GM18858 (cell line): ENCODE data around the gene CYBB.

Source experiments
- ATAC-seq: cut with Tn5 transposase; IDR thresholded peaks from one replicate; pipeline ENCODE4 v1.9.1; 2021; ENCODE audit not compliant: unreplicated experiment

CYBB gene

GRCh38 chrX:37834937-37835336 lies 55.1 kb downstream of the CYBB start:
- ATAC-seq, result no peak

GRCh38 chrX:37840931-37841330 lies 61.1 kb downstream of the CYBB start:
- no peak for ATAC-seq

- no peak for ATAC-seq
These were observed 64.8 kb downstream of the CYBB start for GRCh38 chrX:37844622-37845021.

DNA sequence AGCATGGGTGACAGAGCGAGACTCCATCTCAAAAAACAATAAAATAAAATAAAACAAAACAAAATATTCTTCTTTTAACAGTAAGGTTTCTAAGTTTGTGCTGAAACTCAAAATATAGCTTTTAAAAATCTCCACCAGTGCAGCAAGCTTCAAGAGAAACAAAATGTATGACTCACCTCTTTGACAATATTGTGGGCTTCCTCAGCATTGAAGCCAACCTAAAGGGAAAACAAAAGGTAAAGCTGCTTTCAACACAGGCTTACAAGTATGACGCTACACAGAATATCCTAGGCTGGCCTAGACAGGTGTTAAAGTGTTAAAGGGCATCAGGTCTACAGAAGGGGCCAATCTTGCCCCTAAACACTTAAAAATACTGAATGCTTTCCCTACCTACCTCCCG lies 66.3 kb downstream of the CYBB start:
- ATAC-seq, result no peak

- no peak for ATAC-seq
These were observed 66.7 kb downstream of the CYBB start for GRCh38 chrX:37846558-37846933.

DNA sequence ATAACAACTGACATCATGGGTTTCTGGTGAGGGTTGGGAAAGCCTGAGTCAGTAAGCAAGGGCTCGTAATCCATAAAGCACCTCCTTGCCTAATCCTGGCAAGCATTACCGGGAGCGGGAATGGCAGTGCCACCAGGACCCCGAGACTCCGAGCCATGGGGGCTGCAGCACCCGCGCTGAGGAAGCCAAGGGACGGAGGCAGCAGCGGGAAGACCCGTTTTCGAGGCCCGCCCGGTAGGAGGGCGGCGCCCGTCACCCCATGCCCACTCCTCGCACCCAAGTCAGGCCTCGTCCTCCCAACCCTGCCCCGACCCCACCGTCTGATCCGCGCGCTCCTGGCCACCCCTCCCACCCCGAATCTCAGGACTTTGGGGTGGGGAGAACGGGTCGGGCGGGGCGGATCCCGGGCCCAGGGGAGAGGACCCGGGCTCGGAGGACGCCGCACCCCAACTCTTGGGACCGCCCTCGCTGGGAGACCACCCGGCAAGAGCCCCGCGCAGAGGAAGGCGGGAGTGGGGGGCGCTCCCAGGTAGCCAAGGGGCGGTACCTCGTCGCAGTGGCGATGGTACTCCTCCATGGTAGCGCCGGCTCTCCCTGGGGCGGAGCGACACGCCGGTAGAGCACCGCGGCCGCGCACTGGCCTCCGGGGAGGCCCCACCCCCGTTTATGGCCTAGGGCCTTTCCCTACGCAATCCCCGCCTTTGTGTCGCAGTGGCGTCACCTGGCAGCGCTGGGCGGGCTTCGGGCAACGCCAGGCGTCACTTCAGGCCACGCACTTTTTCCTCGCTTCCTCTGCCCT lies 67.3 kb downstream of the CYBB start, which contains the start of gene DYNLT3:
TSS of gene DYNLT3 (minus strand) at position 638 of the 799 bp plus-strand sequence. CDS start at position 577, 61 bp downstream.
- ATAC-seq, result peak; percentile 98

- ATAC-seq, result no peak
These were observed 67.9 kb downstream of the CYBB start for GRCh38 chrX:37847733-37848197.

DNA sequence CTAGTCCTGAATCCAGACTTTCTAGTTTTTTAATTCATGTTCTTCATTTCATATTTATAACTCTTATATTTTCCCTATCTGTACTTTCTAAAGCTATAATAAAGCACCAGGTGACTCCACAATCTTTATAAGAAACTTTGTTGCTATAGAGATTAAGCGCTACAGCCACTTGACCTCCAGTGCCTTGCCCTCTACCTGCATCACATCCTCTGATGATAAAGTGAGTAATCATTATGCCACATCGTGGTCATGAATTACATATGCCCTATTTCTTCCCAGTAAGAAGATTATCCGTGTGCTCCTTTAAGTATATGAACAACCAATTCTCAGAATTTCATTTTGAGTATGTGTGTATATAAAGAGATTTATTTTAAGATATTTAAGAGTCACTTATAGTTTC lies 74.3 kb downstream of the CYBB start:
- no peak for ATAC-seq

DNA sequence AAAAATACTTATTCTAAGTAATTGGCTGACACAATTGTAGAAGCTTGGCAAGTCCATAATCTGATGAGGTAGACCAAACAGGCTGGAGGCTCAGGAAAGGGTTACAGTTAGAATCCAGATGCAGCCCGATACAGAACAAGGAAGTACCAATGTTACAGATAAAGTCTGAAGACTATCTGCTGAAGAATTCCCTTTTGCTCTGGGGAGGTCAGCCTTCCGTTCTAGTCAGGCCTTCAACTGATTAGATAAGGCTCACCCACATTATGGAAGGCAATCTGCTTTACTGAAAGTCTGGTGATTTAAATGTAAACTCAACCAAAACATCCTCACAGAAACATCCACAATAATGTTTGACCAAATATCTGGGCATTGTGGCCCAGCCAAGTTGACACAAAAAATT lies 74.9 kb downstream of the CYBB start:
- no peak for ATAC-seq

GRCh38 chrX:37860721-37861120 lies 80.9 kb downstream of the CYBB start:
- ATAC-seq, result no peak

DNA sequence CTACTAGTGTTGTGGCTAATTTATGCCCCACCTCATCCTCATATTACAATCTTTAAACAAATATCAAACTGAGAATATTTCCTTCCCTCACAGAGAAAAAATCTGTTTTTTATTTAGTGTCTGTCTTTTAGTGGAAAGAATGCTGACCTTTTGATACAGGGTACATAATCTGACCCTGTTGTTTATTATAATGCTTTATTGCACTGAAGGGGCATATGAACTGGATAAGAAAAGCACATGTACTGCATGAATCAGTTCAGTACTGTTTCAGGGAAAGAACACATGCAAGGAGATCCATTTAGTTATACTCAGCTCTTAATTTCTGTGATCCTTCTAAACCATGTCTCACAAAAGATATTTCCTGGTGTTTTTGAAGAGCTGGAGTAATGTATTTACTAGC lies 83.0 kb downstream of the CYBB start:
- no peak for ATAC-seq
